SK-N-SH treated with all-trans-retinoic acid at 6 μM for 48 hours (cell line): ENCODE data around the gene SMIM14.

Experiments used
- ATAC-seq: fragments of 200-7000 bp; cut with Tn5 transposase; 3 replicates; pipeline ENCODE4 v1.9.1; 2020; ENCODE audit warnings: mild to moderate bottlenecking, moderate library complexity
- ARNTL ChIP-seq: fragments of 450-650 bp; formaldehyde crosslinking; IDR thresholded peaks from 2 replicates; pipeline ENCODE4 v1.5.0; 2020; ENCODE audit warnings: low read depth, mild to moderate bottlenecking, moderate library complexity, borderline replicate concordance
- BACH2 ChIP-seq: fragments of 250-450 bp; sonication (Bioruptor Pico); IDR thresholded peaks from 2 replicates; pipeline ENCODE4 v1.9.0; 2021; ENCODE audit warnings: mild to moderate bottlenecking, borderline replicate concordance
- CREB5 ChIP-seq: fragments of 250-450 bp; sonication (Bioruptor Pico); IDR thresholded peaks from 2 replicates; pipeline ENCODE4 v1.5.1; 2020; ENCODE audit warnings: low read depth, mild to moderate bottlenecking, moderate library complexity
- CSRNP3 ChIP-seq: fragments of 250-450 bp; sonication (Bioruptor Pico); IDR thresholded peaks from 2 replicates; pipeline ENCODE4 v1.5.1; 2021; ENCODE audit warnings: mild to moderate bottlenecking, moderate library complexity
- ESRRG ChIP-seq: fragments of 250-450 bp; sonication (Bioruptor Pico); IDR thresholded peaks from 2 replicates; pipeline ENCODE4 v1.6.1; 2021; ENCODE audit warnings: mild to moderate bottlenecking
- ISL1 ChIP-seq: fragments of 250-450 bp; sonication (Bioruptor Pico); IDR thresholded peaks from 2 replicates; pipeline ENCODE4 v2.1.2; 2022; ENCODE audit warnings: mild to moderate bottlenecking, moderate library complexity
- OSR1 ChIP-seq: fragments of 250-450 bp; sonication (Bioruptor Pico); IDR thresholded peaks from 2 replicates; pipeline ENCODE4 v1.8.0; 2022; ENCODE audit warnings: moderate library complexity, mild to moderate bottlenecking, inconsistent platforms
- PATZ1 ChIP-seq: fragments of 250-450 bp; sonication (Bioruptor Pico); IDR thresholded peaks from 2 replicates; pipeline ENCODE4 v1.8.0; 2020; ENCODE audit warnings: mild to moderate bottlenecking, moderate library complexity, borderline replicate concordance
- POU6F1 ChIP-seq: fragments of 250-450 bp; sonication (Bioruptor Pico); IDR thresholded peaks from 2 replicates; pipeline ENCODE4 v1.8.0; 2021; ENCODE audit warnings: low read depth, mild to moderate bottlenecking, moderate library complexity, borderline replicate concordance
- PPARA ChIP-seq: fragments of 250-450 bp; sonication (Bioruptor Pico); IDR thresholded peaks from 2 replicates; pipeline ENCODE4 v1.5.0; 2020; ENCODE audit warnings: mild to moderate bottlenecking, borderline replicate concordance
- SNAI2 ChIP-seq: fragments of 250-450 bp; sonication (Bioruptor Pico); IDR thresholded peaks from 2 replicates; pipeline ENCODE4 v1.5.0; 2020; ENCODE audit warnings: mild to moderate bottlenecking, moderate library complexity
- TCF4 ChIP-seq: fragments of 250-450 bp; sonication (Bioruptor Pico); IDR thresholded peaks from 2 replicates; pipeline ENCODE4 v1.8.0; 2021; ENCODE audit warnings: mild to moderate bottlenecking, moderate library complexity, borderline replicate concordance
- TOX ChIP-seq: fragments of 250-450 bp; sonication (Bioruptor Pico); IDR thresholded peaks from 2 replicates; pipeline ENCODE4 v1.8.0; 2021; ENCODE audit warnings: mild to moderate bottlenecking, moderate library complexity, borderline replicate concordance
- TSHZ2 ChIP-seq: fragments of 250-450 bp; sonication (Bioruptor Pico); IDR thresholded peaks from 2 replicates; pipeline ENCODE4 v1.5.0; 2020; ENCODE audit warnings: mild to moderate bottlenecking, moderate library complexity
- ZC3H10 ChIP-seq: fragments of 250-450 bp; sonication (Bioruptor Pico); IDR thresholded peaks from 2 replicates; pipeline ENCODE4 v1.5.1; 2021; ENCODE audit warnings: mild to moderate bottlenecking, moderate library complexity
- ZFP3 ChIP-seq: fragments of 250-450 bp; sonication (Bioruptor Pico); IDR thresholded peaks from 2 replicates; pipeline ENCODE4 v1.5.0; 2020; ENCODE audit warnings: mild to moderate bottlenecking, moderate library complexity
- ZNF70 ChIP-seq: fragments of 450-650 bp; formaldehyde crosslinking; IDR thresholded peaks from 2 replicates; pipeline ENCODE4 v1.5.0; 2020; ENCODE audit warnings: mild to moderate bottlenecking, moderate library complexity

SMIM14 gene

GRCh38 chr4:39530682-39531081 is 108.0 kb downstream of the SMIM14 start:
- no peak for ATAC-seq
- TF ChIP-seq CSRNP3 (CRISPR knock-in tag) (no peak), TSHZ2 (CRISPR knock-in tag) (no peak), OSR1 (no peak), ZC3H10 (CRISPR knock-in tag) (no peak), BACH2 (CRISPR knock-in tag) (no peak), ISL1 (no peak), ZFP3 (CRISPR knock-in tag) (no peak), ZNF70 (CRISPR knock-in tag) (no peak), POU6F1 (CRISPR knock-in tag) (no peak)

GRCh38 chr4:39529534-39529933 is 109.1 kb downstream of the SMIM14 start:
- ATAC-seq = no peak
- TF ChIP-seq SNAI2 = no peak
- no peak for TF ChIP-seq PATZ1 (CRISPR knock-in tag)
- TF ChIP-seq CREB5 (CRISPR knock-in tag) = no peak
- TF ChIP-seq TCF4 (CRISPR knock-in tag) = no peak
- TF ChIP-seq ZNF70 (CRISPR knock-in tag) = no peak
- TF ChIP-seq ARNTL (CRISPR knock-in tag) = no peak
- TF ChIP-seq PPARA (CRISPR knock-in tag) = no peak
- TF ChIP-seq TSHZ2 (CRISPR knock-in tag) = no peak
- no peak for TF ChIP-seq POU6F1 (CRISPR knock-in tag)
- no peak for TF ChIP-seq TOX
- TF ChIP-seq ESRRG = no peak
- TF ChIP-seq BACH2 (CRISPR knock-in tag) = no peak
- TF ChIP-seq OSR1 = no peak
- TF ChIP-seq CSRNP3 (CRISPR knock-in tag) = no peak
